IPS-18c (cell line): ENCODE results near the gene RASAL2.

Experiments used
- H3K4me3 ChIP-seq: 2 replicates; pipeline ENCODE4 v1.7.0; 2013; ENCODE audit warnings: low read depth, mild to moderate bottlenecking, low read length, moderate library complexity; ENCODE audit not compliant: insufficient read depth
- H3K9me3 ChIP-seq: one replicate; pipeline ENCODE4 v1.6.1; 2013; ENCODE audit warnings: mild to moderate bottlenecking, low read length, moderate library complexity; ENCODE audit not compliant: control insufficient read depth, insufficient read depth

The RASAL2 gene

DNA sequence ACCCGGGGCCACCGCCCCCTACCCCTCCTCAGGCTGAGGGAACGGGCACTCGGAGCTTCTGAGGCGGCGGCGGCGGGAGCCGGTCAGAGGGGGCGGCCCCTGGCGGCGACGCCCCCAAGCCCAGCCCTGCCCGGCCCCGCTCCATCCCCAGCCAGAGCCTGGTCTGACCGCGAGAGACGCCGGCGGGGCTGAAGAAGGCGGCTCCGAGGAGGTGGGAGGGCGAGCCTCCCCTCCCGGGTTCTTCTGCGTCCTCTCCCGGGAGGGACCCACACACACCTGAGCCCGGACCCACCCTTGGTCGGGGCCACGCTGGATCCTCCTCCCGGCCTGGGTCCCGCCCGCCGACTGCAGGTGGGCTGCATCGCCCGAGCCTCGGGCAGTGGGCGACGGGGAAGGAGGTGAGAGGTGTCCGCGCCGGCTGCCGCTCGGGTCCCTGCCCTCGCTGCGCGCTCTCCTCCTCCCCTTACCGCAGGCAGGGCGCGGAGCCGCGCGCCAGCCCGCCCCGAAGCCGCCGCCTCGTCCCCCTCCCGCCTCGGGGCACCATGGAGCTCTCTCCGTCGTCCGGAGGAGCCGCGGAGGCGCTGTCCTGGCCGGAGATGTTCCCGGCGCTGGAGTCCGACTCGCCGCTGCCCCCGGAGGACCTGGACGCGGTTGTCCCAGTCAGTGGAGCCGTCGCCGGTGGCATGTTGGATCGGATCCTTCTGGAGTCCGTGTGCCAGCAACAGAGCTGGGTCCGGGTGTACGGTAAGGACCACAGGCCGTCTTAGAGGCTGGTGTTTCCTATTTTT, at the start of gene RASAL2:
TSS of gene RASAL2 (plus strand) at position 154 of the 788 bp plus-strand sequence. CDS start at position 543, 389 bp downstream.
- no peaks in the 10 kb centered on the region for H3K9me3 ChIP-seq
- peak within 1 kb of the TSS; percentile 92 for H3K4me3 ChIP-seq

DNA sequence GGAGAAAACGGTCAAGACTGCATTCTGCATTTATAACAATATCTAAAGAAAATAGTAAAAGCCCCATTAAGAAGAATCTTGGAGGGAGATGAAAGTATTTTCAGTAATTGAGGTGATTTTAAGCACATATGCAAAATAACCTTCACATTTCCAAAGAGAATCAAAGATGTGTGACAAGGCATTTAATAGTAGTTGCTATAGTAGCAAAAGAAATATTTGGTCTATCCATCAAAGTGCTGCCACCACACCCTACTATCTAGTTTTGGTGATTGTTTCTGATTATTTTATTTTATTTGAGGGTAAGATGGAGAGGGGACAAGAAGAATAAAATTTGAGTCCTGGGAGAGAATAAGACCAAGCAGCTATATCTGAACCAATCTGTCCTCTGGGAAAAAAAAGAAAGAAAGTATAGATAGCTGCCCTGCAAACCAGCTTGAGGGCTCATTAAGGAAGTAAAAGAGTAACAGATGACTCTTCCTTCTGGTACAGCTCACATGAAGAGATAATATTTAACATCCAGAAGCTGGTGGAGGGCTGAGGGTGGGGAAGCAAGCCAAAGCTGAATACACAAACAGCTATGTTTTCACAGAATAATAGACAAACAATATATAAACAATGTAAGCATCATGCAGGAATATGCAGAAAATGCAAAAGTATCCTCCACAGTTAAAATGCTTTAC, 47.2 kb upstream of the RASAL2 start:
- Histone ChIP-seq H3K9me3 (peaks cover 3% of the 10 kb centered on the region), H3K4me3 (no peak overlapping the region)

DNA sequence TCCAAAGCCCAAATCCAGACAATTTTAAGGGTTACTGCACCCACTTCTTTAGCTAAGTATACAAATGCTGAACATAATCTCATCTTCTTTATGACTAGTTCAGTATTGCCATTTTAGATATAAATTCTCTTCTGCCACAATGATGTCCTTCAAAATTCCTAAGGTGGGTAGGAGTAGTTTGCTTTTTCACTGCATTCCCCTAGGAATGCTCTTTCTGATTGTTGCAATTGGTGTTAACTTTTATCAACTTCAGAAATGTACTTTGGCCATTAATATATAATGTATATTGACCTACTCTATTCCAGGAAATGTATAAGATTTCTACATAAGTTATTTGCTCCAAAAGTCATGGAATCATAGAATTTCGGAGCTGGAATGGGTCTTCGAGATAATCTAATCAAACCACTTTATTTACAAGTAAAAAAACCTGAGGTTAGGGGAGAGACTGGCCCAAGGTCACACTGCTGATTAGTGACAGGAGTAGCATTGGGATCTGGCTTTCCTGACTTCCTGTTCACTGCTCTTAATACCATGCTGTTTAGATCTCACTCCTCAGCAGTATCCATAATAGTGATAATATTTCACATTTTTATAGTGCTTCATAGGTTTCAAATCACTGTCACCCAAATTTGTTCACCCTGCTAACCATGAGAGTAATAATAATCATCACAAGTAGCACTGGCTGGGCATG, 46.4 kb upstream of the RASAL2 start:
- no peak overlapping the region for H3K4me3 ChIP-seq

DNA sequence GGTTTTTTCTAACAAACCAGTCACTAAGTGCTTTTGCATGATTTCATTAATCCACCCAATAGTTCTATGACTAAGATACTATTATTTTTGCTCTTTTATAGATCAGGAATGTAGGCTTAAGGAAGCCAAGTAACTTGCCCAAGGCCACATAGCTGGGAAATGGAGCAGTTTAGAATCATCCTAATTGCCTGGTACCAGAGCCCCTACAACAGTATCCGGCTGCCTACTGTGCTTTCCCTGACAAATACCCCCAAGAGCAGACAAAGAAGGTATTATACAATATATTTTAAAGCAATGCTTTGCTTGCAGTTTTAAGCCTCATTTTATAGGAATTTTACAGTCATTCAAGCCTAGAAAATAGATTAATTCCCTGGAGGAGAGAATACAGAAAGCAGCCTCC, 45.5 kb upstream of the RASAL2 start:
- Histone ChIP-seq H3K9me3 (no peaks in the 10 kb centered on the region), H3K4me3 (no peak overlapping the region)

More for the DNA sequence above, 46.4 kb upstream of the RASAL2 start:
- peaks cover 2% of the 10 kb centered on the region for H3K9me3 ChIP-seq

DNA sequence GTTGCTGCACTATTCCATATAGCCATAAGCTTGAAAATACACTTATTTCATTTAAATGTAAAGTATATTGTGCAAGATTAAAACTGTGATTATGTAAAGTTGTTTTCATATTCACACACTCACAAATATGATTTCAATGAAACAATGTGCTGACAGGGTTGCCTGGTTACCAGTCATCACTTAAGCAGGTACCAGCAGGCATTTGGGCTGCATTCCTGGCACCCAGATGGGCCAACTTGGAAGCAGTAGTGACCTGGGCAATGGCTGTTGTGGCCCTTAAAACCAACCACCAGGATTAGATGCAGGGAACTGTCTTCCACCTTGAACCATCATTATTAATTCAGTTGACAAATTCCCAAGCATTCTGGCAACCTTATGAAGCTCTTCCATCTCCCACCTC, 45.0 kb upstream of the RASAL2 start:
- H3K4me3 ChIP-seq = no peak overlapping the region
- no peaks in the 10 kb centered on the region for H3K9me3 ChIP-seq

DNA sequence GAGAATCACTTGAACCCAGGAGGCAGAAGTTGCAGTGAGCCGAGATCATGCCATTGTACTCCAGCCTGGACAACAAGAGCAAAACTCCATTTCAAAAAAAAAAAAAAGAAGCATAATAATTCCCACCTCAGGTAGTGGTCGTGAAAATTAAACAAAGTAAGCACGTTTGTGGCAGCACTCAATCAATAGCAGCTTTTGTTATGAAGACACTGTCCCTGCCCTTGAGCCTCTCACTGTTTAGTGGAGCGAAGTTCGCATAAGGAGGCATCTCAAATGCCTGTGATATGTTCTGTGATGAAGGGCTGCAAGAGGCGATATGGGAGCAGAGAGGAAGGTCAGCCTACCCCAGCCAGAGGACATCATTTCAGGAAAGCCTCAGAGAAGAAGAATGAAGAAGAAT, 43.8 kb upstream of the RASAL2 start:
- Histone ChIP-seq H3K4me3 (no peak overlapping the region), H3K9me3 (no peaks in the 10 kb centered on the region)

DNA sequence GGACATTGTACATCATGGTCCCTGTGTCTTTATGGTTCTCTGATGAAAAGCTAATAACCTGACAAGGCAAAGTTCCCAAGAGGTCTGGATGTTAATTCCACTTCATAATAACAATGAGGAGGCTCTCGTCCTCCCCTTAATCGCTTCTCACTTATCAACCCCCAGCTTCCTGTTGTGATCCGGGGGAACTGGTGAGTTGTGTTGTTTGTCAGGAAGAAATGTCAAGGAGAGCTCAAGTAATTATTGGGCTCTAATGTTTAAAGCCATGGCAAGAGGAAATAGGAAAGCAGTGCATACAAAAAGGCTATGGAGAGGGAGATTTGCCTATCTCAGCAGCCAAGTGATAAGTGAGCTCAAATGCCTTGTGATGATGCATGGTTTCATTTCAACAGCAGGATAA, 42.8 kb upstream of the RASAL2 start:
- H3K4me3 ChIP-seq = no peak overlapping the region
- no peaks in the 10 kb centered on the region for H3K9me3 ChIP-seq

DNA sequence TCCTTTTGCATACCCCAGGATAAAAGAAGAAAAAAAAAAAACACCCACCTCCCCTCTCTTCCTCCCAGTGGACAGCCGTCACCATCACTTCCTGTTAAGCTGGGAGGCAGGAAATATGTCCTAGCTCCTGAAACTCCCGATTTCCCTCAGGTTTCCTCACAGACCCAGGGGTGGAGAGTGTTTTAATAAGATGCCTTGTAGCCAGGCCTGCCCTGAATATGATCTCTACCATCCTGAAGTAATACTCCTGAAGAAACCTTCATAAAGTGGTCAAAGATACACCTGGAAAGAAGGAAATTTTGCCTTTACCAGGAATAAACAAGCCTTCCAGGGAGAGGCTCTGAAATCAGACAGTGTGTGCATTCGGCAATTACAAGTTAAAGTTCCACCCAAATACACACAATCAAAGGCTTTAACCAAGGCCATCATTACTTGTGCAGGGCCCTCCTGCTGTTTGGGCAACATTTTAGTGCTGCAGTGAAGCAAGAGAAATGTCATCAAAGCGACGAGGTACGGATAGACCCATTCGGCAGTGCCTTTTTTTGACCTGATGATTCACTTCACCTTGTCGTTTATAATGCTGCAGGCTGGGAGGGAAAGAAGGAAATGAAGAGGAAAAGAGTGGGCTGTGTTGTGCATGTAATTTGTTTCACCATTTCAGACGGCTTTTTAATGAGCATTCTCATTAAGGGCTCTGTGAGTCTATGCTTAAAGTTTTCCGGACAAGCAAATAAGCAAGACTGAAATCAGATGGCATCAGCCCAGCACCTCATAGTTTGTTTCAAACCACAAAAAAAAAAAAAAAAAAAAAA, 41.0 kb upstream of the RASAL2 start:
- H3K4me3 ChIP-seq = no peak overlapping the region
- H3K9me3 ChIP-seq = no peaks in the 10 kb centered on the region

DNA sequence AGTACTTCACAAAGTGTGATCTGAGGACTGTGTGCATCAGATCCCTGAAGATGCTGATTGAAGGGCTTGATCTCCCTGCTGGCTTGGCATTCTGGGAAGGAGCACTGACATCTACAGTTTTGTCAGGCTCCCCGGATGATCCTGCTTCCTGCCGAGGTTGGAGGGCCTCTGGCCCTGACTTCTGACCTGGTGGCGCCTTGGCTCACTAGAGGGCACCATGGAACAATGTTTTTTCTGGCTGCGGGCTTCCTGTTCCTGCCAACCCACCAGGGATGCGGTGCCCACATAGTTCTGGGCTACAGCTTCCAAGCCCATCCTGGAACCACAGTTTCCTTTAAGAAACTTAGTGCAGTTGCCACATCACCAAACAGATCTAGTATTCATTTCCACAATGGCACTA, 38.8 kb upstream of the RASAL2 start:
- Histone ChIP-seq H3K4me3 (no peak overlapping the region), H3K9me3 (no peaks in the 10 kb centered on the region)

DNA sequence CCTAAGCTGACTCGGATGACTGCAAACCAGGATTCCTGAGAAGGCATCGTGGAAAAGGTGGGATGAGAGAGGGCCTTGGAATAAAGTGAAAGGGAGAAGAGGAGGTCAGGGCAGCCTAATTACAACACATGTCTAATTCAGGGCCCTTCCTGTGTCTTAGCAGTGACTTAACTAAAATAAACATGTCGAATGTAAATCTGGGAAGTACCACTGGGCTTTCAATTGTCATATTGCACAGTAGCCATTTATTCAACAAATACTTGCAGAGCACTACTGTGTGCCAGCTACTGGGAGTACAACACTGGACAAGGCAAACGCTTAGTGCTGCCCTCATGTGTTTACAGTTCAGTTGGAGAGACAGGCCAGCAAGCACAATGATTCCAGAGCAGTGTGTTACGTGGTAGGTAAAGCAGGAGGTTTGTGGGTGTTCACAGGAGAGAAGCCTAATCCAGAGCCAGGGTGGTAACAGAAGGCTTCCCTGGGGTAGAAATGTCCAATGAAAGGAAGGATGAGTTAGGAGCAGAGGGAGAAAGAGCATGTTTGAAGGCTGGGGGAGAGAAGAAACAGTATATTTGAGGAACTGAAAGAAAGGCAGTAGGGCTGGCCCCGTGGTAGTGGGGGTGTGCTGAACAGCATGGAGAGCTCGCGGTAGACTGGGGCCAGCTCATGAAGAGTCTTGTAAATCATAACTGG, 38.0 kb upstream of the RASAL2 start:
- Histone ChIP-seq H3K9me3 (no peaks in the 10 kb centered on the region), H3K4me3 (no peak overlapping the region)

DNA sequence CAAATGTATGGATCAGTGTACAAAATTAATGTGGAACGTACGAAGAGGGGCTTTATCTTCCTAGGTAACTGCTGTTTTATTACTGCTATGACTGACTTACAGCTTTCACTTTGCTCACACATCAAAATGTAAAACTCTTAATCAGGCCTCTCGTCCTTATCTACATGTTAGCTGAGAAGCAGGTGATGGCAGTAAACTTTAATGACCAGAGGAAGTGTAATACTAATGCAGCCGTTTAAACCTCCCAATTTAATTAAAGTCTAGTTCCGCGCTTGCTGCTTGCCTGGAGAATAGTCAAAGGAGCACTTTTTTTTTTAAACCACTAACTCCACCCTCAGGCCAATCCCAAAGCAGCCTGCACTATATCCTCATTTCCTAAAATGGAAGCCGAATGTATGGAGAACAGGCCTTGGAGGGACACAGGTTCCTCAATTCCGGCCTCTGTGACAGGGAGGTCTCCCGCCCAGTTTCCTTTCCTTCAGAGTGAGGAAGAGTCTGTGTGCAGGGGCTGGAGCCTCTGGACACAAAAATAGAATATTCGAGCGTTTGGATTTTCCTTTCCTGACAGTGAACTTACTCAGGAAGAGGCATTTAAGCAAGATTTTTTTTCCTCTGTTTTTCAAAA, 36.7 kb upstream of the RASAL2 start:
- Histone ChIP-seq H3K4me3 (no peak overlapping the region), H3K9me3 (no peaks in the 10 kb centered on the region)

DNA sequence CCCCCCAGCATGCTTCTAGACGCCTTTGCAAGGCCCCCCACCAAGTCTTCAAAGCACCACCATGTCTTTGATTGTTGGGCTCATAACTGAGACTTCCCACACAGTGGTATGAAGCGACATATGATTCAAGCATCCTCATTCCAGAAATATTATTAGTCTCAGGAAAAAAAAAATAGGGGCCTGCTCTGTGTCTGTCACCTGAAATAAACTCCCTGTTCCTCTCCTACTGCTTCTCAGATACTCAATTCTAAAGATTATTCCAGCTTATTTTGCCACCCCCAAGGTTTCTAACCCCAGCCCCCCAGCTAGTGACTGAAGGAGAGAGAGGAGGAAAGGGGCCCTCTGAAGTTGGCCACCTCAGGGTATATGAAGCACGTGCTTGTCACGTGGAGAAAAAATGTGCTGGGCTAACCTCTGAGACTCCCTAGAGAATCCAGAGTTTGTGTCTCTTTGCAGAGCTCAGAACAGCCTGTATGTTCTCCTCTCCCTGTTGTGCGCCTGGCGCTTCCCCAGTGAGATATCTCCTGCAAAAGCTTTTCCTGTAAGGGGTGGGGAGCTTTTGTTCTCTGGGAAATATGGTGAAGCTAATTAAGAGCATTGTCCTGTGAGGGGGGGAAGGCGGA, 35.9 kb upstream of the RASAL2 start:
- Histone ChIP-seq H3K4me3 (no peak overlapping the region), H3K9me3 (no peaks in the 10 kb centered on the region)

DNA sequence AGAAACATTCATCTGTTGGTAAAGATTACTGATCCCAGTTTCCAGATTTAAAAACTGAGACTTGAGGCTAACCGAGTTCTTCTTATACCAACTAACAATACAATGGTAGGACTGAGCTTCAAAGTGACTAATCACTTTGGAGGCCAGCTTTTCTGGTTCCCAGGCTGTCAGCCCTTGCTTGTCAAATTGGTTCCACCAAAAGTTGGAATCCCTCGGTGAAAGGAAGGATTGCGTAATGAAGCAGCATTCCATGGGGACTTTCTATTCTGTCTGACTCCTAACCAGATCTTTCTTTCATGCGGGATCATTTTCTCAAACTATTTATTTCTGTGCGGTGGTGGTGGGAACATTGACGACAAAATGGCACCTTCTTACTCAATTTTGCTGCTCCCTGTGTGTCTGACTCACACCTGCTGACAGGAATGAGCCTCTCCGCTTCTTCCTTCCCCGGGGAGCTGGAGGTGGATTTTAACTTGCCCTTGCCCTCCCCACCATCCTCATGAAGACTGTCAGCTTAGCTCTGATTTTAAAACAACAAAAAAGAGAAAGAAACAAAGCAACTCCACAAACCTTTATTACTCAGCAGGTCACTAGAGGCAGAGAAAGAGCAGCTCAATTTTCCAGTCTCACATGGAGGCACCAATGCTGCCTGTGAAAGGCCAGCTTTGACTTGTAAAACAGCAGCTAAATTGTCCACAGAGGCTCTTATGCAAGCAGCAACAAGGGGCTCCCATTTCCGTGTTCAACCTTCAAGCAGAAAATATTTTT, 32.9 kb upstream of the RASAL2 start:
- Histone ChIP-seq H3K4me3 (peak overlapping the region; percentile 1; the same call in 1 of the 2 replicates), H3K9me3 (no peaks in the 10 kb centered on the region)

DNA sequence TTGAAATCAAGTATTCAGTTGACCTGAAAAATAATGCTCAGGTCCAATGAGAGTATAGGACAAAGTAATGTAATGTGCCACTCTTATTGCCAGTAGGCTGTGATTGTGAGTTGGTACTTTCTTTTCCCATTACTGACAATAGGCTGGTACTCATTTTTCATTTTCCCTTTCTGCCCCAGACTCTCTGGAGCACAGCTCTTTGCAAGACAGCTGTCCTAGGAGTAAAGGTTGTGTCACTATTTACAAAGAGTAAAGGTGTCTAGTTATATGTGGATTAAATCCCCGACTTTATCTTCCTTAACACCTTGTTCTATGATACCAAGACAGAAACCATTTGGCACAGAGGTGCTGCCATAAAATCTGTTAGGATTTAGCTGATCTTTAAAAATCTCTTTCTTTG, 32.3 kb upstream of the RASAL2 start:
- H3K4me3 ChIP-seq = no peak overlapping the region
- no peaks in the 10 kb centered on the region for H3K9me3 ChIP-seq

DNA sequence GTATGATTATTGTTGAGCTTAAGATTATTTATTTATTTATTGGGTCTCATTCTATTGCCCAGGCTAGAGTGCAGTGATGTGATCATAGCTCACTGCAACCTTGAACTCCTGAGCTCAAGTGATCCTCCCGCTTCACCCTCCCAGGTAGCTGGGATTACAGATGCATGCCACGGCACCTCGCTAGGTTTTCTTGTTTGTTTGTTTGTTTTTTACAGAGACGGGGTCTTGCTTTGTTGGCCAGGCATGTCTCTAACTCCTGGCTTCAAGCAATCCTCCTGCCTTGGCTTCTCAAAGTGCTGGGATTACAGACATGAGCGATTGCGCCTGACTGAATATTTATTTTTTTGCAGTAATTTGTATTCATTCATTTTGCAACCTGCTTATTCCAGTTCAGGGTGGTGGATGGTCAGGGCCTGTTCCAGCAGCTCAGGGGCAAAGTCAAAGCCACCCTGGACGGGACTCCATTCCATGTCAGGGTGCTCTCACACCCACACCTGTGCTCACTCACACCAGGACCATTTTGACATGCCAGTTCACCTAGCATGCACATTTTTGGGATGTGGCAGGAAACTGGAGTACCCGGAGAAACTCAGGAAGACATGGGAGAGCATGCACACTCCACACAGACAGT, 29.6 kb upstream of the RASAL2 start:
- Histone ChIP-seq H3K4me3 (no peak overlapping the region), H3K9me3 (no peaks in the 10 kb centered on the region)
